Inferior parietal cortex (tissue), 1 donor: ENCODE data around the gene OR2V2.
"Not testable (repeated sequence)": the region's sequence is repeated elsewhere in the genome, so short reads cannot be mapped to it uniquely, and the experiment has no call there.

ENCODE experiments used
- DNase-seq: peaks from one replicate; pipeline ENCODE4 v3.0.0-alpha.2; 2016; ENCODE audit errors: extremely low spot score

OR2V2 gene, protein sequence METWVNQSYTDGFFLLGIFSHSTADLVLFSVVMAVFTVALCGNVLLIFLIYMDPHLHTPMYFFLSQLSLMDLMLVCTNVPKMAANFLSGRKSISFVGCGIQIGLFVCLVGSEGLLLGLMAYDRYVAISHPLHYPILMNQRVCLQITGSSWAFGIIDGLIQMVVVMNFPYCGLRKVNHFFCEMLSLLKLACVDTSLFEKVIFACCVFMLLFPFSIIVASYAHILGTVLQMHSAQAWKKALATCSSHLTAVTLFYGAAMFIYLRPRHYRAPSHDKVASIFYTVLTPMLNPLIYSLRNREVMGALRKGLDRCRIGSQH

DNA sequence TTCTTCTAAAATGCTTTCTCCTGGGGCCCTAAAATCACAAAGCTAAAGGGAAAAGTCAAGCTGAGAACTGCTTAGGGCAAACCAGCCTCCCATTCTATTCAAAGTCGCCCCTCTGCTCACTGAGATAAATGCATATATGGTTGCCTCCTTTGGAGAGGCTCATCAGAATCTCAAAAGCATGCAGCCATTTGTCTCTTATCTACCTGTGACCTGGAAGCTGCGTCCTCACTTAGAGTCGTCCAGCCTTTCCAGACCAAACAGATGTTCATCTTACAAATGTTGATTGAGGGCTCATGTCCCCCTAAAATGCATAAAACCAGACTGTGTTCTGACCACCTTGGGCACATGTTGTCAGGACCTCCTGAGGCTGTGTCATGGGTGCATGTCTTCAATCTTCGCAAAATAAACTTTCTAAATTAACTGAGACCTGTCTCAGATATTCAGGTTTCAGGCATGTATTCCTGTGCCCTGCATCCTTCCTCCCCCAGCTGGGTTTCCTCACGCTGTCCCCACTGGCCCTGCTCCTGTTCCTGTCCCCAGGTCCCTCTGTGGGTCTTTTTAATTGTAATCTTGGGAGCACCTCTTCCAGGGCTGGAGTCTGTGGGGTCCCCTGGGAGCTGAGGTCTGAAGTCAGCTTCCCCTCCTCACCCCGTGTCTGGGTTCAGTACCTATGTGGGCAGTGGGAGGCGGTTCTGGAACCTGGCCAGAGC lies at the start of gene OR2V2:
Gene OR2V2 (plus strand): TSS at position 660 of the 710 bp plus-strand sequence. CDS start 7,357 bp downstream, outside the sequence.
- DNase-seq = not testable (repeated sequence)

DNA sequence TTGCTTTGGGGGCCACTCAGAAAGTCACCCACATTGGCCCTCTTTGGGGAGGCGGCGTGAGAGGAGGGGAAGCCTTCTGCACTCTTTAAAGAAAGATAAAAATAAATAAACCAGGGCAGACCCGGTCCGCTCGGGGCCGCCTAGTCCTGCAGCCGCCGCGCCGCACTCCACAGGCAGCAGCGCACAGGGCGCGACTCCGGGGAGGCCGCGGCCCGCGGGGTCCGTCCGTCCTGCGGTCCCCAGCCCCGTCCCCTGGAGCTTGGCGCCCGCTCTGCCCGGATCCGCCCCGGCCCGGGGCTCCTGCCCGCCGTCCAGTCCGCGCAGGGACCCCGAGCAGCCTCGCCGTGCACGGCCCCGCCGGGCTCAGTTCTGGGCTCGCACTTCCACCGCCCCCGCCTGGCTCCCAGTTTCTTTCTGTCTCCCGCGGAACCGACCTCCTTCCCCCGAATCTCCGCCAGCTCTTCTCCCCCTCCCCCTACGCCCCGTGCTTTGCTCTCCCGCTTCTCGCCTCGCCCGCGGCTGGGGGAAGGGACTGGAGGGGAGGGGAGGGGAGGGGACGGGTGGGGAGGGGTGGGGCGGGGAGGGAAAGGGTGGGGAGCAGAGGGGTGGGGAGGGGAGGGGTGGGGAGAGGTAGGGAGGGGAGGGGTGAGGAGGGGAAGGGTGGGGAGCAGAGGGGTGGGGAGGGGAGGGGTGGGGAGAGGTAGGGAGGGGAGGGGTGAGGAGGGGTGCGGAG lies 49.5 kb upstream of the OR2V2 start:
- DNase-seq = not testable (repeated sequence)

DNA sequence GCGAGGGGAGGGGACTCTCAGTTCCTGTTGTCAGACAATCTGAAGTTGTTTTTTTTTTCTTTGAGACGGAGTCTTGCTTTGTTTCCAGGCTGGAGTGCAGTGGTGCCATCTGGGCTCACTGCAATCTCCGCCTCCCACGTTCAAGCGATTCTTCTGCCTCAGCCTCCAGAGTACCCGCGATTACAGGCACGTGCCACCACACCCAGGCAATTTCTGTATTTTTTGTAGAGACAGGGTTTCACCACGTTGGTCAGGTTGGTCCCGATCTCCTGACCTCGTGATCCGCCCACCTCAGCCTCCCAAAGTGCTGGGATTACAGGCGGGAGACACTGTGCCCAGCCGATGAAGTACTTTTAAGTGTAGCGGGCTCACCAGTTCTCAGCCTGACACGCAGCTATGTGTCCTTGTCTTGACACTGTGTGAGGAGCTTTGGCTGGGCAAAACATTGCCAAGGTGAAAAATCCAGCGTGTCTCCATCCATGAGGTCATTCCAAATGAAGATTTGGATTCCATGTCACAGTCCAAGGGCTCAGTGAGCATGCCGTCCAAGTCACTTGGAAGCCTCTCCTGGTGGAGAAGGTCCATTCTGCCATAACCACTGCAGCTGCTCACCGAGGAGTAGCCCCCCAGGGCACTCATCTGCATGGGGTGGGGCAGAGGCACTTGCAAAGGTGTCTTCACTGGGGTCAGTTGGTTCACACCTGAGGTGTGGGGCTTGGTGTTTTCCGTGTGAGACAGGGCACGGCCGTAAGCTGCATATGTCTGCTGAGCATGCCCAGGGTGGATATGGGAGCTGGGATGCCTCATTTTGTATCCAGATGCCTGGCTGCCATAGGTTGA lies 48.4 kb upstream of the OR2V2 start:
- no peak for DNase-seq

DNA sequence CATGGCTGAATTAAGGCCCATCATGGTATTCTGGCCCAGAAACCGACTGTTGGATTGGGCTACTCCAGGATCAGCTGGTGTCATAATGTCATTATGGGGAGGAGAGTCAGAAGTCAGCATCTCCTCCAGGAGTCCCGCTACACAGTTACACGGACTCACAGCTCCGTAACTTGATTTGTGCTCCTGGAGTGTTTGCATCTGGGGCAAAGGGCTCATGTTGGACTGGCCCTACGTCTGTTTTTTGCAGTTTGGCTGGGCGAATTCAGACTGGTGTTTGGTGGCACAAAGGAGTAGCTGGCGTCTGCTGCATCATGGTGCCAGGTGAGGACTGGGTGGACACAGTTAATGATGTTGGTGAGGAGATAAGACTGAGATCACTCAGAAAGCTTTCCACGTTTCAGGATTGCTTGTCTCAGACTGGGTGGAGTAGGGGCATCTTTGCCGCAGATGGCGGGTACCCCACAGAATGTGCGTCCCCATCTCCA lies 47.7 kb upstream of the OR2V2 start:
- DNase-seq = no peak

DNA sequence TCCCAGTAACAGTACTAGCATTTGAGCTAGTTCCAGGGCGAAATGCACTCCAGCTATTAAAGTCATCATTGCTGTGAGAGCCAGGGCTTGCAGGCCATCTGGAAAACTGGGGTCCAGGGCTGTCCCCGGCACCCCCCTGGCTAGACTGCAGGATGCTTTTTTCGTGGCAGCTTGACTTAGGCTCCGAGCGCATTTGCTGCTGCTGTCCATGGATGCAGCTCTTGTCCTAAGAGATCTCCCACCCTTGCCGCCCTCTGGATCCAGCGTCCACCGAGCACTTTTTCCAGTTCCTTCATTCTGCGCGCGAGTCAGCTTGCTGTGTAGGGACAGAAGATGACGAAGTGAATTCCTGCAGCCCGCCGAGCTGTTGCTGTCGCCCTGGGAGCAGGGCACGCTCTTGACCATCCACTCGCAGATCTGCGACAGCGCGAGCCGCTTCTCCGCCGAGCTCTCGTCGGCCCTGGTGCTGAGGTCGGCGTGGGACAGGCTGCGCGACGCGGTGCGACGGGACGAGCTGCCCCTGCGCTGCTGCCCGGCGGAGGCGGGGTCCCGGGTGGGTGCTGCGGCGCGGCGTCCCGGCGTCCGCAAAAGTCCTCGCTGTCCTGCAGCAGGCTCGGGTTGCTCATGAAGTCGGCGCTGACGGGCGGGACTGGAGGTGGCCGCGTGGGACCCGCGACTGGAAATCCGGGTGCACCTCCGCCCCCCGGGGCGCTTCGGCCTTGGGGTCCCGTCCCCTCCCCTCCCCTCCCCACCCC lies 47.1 kb upstream of the OR2V2 start:
- DNase-seq = no peak

DNA sequence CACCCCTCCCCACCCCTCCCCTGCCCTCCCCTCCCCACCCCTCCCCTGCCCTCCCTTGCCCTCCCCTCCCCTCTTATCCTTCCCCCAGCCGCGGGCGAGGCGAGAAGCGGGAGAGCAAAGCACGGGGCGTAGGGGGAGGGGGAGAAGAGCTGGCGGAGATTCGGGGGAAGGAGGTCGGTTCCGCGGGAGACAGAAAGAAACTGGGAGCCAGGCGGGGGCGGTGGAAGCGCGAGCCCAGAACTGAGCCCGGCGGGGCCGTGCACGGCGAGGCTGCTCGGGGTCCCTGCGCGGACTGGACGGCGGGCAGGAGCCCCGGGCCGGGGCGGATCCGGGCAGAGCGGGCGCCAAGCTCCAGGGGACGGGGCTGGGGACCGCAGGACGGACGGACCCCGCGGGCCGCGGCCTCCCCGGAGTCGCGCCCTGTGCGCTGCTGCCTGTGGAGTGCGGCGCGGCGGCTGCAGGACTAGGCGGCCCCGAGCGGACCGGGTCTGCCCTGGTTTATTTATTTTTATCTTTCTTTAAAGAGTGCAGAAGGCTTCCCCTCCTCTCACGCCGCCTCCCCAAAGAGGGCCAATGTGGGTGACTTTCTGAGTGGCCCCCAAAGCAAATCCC lies 46.2 kb upstream of the OR2V2 start:
- DNase-seq = not testable (repeated sequence)

DNA sequence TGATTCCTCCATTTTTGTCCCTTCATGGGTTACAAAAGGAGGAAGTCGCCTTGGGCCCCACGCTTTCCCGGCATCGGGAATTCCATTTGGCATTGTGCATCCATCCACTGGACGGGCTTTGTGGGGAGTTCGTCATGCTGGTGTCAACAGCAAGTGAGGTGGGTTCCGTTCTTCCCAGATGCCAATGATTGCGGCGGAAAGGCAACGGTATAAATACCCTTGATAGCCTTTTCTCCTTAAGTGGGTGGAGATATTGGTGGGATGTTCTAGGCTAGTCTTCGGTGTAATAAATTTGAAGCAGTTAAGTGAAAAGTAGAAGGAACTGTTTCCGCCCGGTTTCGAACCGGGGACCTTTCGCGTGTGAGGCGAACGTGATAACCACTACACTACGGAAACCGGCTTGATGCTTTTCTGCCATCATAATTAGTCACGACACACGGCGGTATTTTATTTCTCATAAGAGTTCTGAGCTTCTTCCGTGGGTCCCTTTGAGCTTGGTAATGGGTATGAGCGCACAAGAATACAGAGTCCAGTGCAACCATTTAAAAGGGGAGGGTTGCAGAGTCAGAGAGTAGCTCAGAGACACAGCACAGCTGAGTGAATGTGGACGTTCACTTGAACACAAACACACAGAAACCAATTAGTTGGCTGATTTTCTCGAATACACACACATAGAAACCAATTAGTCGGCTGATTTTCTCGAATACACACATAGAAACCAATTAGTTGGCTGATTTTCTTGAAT lies 45.3 kb upstream of the OR2V2 start:
- DNase-seq = not testable (repeated sequence)

DNA sequence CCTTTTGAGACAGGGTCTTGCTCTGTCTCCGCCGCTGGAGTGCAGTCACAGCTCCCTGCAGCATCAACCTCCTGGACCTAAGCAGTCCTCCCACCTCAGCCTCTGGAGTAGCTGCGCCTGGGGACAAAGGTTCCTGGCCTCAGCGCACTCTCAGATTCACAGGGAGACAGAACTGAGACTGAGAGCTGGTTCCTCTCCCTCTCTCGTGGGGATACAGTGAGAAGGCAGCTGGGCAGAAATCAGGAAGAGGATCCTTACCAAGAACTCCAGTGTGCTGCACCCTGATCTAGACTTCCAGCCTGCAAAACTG lies 43.2 kb upstream of the OR2V2 start:
- DNase-seq = not testable (repeated sequence)

DNA sequence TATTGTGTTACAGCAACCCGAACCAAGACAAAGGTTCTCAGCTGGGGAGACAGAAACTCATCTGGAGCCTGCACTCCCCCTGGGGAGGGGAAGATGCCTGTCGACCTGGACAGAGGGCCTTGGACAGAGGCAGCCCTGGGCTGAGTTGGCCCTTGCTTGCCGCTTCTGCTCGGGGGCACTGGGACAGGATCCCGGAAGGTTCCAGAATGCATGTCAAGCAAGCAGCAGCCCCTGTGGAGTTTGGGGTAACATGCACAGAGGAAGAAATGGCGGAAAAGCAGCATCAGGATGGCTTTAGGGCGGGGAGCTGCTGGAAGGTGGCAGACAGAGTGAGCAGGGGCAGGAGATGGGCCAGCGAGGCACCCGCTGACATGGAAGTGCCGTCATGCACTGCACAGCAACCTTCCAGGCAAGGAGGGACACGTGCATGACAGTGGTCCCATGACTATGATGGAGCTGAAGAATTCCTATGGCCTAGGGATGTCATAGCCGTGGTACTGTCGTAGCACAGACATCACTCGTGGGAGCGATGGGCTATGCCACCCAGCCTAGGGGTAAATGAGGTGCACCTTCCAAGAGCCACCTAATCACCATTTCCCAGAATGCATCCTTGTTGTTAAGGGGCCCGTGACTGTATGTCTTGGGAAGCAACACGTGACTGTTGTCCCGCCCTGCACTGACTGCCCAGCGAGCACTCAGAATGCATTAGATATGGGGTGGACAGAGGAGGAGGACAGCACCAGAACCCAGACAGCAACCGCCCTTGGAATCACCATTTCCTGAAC lies 42.6 kb upstream of the OR2V2 start:
- DNase-seq = not testable (repeated sequence)

DNA sequence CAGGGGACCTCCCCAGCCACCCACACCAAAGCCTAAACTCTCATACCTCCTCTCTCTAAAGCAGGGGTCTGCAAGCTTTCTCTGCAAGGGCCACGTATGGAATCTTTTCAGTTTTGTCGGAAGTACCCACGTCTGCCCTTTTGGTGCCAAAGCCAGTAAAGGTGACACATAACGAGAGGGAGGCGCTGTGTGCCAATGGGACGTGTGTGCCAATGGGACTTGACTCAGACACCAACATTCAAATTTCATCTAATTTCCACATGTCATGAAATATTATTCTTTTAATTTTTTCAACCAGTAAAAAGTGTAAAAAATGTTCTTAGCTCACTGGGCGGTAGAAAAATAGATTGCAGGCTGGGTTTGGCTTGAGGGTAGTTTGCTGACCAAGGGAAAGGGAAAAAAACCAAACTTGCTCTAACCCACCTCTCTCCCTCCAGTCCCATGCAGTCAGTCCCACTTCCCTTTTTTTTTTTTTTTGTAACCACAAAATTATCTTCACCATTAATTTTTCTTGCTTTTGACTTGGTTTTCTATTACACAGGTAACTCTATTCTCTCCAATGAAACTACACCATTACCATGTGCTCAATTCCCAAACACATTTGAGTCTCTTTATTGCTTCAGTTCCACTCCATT lies 41.9 kb upstream of the OR2V2 start:
- DNase-seq = no peak

DNA sequence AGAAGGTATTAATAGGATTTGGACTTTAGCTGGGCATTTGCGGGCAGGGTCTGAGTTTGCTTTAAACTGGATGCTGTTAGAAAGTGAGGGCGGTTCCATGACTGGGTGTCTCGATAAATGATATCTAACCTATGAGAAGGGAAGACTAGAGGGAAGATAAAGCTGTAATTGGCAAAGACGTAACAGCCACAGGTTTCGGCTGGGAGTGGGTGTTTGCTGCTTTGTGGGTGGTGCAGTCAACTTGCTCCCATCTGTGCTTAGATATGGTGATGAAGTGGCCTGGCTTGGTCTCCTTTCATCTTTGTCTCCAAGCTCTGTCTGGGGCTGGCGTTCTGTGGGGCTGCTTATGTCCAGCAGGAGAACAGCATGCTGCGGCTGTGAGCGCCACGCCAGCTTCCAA lies 39.7 kb upstream of the OR2V2 start:
- peak; percentile 2 for DNase-seq

DNA sequence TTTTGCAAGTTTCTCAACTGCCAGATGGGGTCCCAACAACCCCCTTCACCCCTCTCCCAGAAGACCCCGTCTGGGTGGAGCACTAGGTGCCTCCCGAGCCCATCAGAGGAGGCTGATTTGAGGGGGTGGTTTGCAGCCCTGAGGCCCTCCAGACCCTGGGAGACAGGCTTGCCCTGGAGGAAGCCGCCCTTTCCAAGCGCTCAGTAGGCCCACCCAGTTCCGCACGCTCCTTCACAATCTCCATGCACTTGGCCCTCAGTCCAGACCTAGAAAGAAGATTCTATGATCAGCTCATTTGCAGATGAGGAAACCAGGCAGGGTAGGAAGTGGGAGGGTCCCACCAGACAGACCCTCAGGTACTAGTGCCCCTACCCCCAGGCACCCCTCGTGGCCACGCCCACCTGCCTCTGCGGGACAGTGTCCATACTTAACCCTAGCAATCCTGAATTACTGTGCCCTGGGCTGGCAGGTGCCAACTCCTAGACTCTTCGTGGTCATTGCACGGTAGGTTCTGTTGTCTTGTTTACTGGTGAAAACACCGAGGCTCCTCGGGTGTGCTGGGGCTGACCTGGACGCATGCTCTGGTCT lies 38.7 kb upstream of the OR2V2 start:
- no peak for DNase-seq

DNA sequence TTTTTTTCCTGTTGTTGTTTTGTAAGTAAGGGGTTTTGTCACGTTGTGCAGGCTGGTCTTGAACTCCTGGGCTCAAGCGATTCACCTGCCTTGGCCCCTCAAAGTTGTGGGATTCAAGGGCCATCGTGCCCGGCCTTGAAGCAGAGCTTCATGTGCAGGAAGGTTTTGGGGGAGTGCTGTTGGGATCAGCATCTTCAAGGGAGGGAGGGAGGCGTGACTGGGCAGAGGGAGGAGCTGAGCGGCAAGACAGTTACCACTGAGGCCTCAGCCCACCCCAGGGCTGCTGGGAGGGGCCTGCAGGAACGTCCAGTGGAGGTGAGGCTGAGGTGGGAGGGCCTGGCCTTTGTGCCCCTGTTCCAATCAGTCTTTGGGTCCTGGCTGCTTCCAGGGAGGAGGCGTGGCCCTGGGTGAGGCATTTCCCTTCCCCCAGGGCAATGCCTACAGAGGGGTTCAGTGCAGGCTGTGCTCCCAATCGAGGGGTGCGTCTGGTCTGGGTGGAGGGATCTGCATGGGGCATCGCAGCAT lies 37.8 kb upstream of the OR2V2 start:
- no peak for DNase-seq

DNA sequence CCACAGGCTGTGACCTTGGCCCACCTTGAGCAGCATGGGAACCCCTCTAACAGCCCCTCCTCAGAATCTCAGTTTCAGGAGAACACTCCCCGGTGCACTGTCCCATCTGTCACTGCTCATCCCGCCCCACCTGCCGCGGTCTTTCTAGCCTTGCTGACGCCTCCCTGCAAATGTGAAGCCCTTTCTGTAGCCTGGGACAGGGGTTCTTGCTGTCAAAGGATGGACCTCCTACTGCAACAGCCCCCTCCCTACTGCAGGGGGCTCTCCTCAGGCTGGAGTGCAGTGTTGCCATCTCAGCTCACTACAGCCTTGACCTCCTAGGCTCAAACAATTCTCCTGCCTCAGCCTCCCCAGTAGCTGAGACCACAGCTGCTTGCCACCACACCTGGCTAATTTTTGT lies 36.4 kb upstream of the OR2V2 start:
- DNase-seq = no peak

DNA sequence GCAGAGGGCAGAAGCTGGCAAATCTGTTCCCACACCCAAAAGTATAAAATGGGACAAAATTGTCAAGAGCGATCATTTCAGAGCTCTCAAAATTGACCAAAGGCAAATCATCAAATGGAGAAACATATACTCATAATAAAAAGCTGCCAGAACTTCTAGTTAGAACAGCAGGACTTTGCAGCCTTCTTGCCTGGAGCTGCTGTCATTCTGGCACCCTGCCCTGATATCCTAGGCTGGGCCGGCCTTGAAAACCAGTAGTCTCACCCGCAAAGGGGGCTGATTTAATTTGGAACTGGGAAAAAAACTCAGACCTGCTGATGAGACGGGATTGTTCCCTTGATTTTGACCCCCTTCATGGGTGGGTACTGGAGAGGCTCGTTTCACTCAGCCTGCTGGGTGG lies 34.9 kb upstream of the OR2V2 start:
- DNase-seq = no peak

DNA sequence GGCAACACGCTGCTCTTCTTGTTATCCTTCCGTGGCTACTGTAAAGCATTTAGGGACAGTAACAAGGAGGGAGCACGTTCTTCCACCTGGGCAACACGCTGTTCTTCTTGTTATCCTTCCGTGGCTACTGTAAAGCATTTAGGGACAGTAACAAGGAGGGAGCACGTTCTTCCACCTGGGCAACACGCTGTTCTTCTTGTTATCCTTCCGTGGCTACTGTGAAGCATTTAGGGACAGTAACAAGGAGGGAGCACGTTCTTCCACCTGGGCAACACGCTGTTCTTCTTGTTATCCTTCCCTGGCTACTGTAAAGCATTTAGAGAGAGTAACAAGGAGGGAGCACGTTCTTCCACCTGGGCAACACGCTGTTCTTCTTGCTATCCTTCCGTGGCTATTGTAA lies 33.8 kb upstream of the OR2V2 start:
- not testable (repeated sequence) for DNase-seq

DNA sequence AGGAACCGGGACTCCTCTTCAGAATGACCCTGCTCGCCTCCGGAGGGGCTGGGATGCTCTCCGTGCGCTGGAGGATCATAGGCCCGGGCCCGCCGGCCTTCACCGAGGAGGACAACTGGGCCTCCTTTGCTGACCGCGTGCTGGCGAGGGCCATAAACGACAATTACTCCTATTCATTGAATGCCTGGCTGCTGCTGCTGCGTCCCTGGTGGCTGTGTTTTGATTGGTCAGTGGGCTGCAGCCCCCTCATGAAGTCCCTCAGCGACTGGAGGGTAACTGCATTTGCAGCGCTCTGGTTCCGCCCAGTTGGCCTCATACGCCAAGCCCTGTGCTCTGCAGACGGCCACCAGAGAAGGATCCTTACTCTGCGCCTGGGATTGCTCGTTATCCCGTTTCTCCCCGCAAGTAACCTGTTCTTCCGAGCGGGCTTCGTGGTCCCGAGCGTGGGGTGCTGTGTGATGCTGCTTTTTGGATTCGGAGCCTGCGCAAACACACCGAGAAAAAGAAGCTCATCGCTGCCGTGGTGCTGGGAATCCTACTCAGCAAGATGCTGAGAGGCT lies 33.0 kb upstream of the OR2V2 start:
- no peak for DNase-seq
